ENCODE data around the gene PMF1.
"Not testable (repeated sequence)": the region's sequence is repeated elsewhere in the genome, so short reads cannot be mapped to it uniquely, and the experiment has no call there.

The PMF1 gene, protein sequence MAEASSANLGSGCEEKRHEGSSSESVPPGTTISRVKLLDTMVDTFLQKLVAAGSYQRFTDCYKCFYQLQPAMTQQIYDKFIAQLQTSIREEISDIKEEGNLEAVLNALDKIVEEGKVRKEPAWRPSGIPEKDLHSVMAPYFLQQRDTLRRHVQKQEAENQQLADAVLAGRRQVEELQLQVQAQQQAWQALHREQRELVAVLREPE

DNA sequence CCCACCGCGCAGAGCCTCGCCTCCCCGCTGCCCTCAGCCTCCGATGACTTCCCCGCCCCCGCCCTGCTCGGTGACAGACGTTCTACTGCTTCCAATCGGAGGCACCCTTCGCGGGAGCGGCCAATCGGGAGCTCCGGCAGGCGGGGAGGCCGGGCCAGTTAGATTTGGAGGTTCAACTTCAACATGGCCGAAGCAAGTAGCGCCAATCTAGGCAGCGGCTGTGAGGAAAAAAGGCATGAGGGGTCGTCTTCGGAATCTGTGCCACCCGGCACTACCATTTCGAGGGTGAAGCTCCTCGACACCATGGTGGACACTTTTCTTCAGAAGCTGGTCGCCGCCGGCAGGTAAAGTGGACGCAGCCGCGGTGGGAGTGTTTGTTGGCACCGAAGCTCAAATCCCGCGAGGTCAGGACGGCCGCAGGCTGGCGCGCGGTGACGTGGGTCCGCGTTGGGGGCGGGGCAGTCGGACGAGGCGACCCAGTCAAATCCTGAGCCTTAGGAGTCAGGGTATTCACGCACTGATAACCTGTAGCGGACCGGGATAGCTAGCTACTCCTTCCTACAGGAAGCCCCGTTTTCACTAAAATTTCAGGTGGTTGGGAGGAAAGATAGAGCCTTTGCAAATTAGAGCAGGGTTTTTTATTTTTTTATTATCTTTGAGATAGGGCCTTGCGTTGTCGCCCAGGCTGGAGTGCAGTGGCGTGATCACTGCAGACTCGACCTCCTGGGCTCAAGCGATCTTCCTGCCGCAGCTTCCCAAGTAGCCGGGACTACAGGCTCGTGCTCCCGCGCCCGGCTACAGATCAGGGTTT, at the start of gene PMF1:
TSS of gene PMF1 (plus strand) at position 175 of the 811 bp plus-strand sequence. CDS start at position 184, 9 bp downstream.
- peak; percentile 94 for DNase-seq

DNA sequence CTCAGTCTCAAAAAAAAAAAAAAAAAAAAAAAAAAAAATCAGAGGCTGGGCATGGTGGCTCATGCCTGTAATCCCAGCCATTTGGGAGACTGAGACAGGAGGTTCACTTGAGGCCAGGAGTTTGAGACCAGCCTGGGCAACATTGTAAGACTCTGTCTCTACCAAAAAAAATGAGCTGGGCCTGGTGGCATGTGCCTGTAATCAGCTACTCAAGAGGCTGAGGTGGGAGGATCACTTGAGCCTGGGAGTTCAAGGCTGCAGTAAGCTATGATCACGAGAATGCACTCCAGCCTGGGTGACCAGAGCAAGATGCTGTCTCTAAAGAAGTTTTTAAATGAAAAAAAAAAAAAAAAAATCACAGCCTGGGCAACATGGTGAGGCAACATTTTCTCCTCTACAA, 49.1 kb upstream of the PMF1 start:
- no peak for DNase-seq

DNA sequence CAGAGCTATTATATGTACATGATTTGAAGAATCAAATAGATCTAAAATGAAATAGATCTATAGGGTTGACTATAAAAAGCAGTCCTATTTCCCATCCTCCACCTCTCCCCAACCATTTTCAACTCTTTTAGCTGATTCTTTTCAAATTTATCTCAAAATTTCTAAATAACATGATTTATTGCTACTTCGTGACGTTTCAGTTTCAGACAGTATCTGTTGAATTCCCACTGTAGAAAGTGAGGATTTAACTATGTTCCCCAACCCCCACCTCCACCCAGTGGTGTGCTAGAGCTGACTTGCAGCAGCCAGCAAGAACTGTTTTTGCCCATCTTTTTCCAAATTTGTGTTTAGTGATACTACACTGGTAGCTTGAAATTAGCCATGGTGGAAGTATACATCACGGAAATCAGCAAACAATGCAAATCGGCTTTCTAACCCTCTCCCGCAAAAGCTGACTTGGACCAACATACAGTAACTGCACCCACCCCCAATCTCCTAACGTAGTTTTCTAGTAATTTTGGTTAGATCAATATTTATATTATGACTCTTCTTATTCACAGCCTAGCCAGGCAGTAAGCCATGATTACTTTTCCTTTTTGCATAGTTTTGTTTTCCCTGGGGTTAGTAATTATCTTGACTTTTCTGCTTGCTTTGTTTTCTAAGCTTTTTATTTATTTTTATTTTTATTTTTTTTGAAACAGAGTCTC, 48.5 kb upstream of the PMF1 start:
- DNase-seq: no peak

DNA sequence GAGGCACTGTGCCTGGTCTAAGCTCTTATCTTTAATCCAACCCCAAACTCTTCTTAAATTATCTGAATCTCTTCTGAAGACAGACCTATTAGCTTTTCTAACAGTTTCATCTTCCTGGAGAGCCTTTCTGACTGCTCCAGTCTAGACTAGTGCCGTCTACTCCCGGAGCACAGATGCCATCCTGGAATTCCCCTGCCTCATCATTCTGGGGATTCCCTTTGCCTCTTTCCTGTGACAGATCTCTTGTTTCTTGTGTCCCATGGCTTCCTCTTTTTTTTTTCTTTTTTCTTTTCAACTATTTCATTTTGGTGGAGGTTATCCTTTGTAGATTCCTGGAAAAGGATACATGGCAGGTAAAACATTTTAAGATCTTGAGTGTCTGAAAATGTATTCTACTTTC, 47.7 kb upstream of the PMF1 start:
- no peak for DNase-seq

DNA sequence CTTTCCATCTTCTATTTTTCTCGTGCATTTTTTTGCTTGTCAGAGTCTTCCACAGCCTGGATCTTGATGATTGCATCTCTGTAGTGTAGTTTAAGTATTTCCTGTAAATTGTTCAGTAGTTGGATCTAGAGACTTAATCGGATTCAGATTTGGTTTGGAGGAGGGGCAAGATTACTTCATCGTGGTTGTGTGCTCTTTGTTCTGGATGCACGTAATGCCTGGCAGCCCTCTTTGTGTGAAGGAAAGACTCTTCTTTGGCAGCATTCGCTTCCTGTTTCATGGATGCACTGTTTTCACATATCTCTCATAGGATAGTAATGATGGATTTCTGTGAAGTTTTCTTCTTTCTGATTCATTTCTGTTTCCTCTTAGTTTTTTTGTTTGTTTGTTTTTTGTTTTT, 45.3 kb upstream of the PMF1 start:
- DNase-seq: no peak

DNA sequence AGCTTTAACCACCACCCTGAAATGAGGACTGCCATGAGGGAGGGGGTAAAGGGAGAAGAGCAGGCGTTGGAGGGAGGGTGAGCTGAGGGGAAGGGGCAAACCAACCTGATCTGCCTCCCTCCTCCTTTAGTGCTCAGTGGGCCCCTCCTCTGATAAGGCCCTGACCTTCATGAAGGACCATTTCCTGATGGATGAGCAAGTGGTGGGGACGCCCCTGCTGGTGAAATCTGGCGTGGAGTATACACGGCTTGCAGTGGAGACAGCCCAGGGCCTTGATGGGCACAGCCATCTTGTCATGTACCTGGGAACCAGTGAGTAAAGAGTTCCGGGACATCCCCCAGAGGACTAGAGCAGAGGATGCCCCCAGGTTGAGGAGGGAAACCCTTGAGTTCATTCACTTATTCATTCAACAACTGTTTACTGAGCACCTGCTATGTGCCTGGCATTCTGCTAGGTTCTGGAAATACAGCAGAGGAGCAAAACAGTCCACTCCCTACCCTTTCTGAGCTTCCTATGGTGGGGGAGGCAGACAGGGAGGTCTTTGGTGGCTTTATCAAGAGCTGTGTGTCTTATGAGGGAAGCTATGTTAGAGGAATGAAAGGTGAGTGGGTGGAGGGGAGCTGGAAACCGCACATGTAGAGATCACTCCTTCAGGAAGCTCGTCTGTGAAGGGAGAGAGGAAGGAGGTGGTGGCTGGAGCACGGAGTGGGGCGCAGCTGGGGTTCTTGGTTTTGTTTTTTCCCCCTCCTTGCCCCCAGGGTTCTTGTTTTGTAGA, 39.9 kb upstream of the PMF1 start:
- DNase-seq: no peak

DNA sequence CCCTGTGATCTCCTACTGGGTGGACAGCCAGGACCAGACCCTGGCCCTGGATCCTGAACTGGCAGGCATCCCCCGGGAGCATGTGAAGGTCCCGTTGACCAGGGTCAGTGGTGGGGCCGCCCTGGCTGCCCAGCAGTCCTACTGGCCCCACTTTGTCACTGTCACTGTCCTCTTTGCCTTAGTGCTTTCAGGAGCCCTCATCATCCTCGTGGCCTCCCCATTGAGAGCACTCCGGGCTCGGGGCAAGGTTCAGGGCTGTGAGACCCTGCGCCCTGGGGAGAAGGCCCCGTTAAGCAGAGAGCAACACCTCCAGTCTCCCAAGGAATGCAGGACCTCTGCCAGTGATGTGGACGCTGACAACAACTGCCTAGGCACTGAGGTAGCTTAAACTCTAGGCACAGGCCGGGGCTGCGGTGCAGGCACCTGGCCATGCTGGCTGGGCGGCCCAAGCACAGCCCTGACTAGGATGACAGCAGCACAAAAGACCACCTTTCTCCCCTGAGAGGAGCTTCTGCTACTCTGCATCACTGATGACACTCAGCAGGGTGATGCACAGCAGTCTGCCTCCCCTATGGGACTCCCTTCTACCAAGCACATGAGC, 36.1 kb upstream of the PMF1 start:
- DNase-seq: no peak

DNA sequence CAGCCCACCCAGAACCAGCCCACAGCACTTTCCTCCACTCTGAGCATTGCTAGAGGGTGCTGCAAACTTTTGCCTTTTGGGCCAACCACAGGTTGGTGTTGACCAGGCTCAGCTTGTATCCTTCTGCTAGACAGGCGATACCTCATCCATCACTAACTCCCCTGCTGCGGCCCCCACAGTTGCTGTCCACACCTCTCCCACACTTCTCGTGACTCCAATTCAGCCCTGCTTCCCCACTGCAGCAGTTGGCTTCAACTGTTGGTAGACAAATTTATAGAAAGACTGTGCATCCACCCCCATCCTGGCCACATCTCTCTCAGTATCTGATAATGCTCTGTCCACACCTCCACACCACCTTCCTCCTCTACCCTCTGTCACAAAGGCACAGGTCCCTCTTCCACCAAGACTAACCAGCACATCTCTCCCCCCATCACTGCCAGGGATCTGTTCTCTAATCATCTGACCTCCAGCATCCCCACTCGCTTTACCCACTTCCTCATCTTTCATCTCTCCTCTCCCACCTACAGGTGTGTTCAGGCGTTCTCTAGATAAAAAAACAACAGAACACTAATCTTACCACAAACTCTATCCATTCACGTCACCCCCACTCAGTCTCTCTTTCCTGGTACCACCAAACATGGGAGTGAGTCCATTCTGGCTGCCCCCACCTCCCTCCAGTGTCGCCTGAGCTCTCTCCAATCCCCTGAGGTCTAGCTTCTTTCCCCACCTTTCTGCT, 34.7 kb upstream of the PMF1 start:
- DNase-seq: no peak

DNA sequence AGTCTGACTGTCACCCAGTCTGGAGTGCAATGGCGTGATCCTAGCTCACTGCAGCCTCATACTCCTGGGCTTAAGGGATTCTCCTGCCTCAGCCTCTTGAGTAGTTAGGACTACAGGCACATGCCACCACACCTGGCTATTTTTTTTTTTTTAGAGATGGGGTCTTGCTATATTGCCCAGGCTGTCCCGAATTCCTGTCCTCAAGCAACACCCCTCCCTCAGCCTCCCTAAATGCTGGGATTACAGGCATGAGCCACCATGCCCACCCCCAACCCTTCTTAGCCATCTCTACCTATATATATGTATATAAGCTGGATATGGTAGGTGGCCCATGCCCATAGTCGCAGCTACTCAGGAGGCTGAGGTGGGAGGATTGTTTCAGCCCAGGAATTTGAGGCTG, 32.3 kb upstream of the PMF1 start:
- no peak for DNase-seq

DNA sequence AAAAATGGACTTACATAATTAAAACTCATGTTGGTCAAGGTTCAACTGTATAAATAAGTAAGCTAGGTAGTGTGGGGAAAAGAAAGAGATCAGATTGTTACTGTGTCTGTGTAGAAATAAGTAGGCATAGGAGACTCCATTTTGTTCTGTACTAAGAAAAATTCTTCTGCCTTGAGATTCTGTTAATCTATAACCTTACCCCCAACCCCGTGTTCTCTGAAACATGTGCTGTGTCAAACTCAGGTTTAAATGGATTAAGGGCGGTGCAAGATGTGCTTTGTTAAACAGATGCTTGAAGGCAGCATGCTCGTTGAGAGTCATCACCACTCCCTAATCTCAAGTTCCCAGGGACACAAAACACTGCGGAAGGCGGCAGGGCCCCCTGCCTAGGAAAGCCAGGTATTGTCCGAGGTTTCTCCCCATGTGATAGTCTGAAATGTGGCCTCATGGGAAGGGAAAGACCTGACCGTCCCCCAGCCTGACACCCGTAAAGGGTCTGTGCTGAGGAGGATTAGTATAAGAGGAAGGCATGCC, 31.3 kb upstream of the PMF1 start:
- not testable (repeated sequence) for DNase-seq

DNA sequence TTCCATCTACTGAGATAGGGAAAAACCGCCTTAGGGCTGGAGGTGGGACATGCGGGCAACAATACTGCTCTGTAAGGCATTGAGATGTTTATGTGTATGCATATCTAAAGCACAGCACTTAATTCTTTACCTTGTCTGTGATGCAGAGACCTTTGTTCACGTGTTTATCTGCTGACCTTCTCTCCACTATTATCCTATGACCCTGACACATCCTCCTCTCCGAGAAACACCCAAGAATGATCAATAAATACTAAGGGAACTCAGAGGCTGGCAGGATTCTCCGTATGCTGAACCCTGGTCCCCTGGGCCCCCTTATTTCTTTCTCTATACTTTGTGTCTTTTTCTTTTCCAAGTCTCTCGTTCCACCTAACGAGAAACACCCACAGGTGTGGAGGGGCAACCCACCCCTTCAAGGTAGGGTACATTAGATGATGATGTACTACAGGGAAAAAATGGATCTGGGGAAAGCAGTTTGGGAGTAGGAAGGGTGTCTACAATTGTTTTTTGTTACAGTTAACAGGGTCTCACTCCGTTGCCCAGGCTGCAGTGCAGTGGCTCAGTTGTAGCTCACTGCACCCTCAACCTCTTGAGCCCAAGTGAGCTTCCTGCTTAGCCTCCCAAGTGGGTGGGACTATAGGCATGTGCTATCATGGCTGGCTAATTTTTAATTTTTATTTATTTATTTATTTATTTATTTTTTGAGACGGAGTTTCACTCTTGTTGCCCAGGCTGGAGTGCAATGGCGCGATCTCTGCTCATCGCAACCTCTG, 30.6 kb upstream of the PMF1 start:
- not testable (repeated sequence) for DNase-seq

DNA sequence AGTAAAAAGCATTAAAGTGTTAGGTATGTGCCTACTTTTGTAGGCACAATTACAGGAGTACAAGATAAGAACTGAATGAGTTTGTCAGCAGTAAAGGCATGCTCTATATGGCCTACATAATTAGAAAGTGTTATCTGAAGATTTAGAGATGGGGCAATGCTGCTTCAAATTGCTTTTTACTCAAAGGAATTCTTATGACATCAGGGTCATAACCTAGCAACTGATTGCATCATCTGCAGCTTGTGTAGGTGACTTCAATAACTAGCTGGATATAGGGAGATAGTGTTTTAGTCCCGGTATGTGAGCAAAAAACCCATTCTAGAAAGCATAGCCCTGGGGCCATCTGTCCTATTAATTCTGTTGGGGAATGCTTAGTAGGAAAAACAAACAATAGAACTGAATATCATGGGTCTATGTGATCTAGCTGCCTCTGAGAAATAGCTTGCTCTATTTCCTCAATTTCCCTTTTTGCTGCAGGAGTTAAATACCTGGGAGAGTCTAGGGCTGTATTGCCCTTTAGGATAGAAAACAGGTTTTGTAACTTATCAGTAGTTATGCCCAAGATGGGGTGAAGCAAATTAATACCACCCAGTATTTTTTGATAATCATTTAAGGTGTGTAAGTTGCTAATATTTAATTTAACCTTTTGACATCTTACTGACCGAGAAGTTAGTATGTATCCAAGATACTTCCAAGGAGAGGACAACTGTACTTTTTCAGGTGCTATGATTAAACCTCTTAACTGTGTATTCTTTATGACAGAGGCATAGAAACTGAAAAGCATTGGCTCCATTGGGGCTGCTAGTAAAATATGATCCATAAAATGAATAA, 26.2 kb upstream of the PMF1 start:
- DNase-seq: not testable (repeated sequence)

DNA sequence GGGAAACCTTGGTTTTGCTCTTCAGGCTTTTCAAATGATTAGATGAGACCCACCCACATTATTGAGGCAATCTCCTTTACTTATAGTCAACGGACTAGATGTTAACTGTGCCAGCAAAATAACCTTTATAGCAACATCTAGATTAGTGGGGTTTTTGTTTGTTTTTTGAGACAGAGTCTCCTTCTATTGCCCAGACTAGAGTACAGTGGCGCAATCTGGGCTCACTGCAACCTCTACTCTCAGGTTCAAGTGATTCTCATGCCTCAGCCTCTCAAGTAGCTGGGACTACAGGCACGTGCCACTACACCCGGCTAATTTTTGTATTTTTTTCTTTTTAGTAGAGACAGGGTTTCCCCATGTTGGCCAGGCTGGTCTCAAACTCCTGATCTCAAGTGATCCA, 22.5 kb upstream of the PMF1 start:
- DNase-seq: not testable (repeated sequence)

DNA sequence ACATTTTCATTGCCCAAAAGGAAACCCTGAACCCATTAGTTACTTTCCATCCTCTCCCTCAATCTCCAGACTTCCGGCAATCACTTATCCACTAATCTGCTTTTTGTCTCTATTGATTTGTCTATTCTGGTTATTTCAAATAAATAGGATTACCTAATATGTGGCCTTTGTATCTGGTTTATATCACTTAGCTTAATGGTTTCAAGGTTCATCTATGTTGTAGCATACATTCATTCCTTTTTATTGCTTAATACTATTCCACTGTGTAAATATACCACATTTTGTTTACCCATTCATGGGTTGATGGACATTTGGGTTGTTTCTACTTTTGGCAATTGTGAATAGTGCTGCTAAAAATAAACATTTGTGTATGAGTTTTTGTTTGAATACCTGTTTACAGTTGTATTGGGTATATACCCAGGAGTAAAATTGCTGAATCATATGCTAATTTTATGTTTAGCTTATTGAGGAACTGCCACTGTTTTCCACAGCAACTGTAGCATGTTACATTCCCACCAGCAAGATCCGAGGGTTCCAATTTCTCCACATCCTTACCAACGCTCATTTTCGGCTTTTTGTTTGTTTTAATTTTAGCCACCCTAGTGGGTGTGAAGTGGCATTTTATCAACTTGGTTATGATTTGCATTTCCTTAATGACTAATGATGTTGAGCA, 21.4 kb upstream of the PMF1 start:
- no peak for DNase-seq

DNA sequence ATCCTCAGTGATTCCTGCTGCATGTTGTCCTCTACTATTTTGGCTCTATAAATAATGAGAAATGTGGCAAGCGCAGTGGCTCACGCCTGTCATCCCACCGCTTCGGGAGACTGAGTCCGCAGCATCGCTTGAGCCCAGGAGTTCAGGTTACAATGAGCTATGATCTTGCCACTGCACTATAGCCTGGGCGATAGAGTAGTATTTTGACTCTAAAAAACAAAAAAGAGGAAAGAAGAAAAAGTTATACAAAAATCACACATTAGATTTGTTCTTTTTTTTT, 19.7 kb upstream of the PMF1 start:
- DNase-seq: no peak

DNA sequence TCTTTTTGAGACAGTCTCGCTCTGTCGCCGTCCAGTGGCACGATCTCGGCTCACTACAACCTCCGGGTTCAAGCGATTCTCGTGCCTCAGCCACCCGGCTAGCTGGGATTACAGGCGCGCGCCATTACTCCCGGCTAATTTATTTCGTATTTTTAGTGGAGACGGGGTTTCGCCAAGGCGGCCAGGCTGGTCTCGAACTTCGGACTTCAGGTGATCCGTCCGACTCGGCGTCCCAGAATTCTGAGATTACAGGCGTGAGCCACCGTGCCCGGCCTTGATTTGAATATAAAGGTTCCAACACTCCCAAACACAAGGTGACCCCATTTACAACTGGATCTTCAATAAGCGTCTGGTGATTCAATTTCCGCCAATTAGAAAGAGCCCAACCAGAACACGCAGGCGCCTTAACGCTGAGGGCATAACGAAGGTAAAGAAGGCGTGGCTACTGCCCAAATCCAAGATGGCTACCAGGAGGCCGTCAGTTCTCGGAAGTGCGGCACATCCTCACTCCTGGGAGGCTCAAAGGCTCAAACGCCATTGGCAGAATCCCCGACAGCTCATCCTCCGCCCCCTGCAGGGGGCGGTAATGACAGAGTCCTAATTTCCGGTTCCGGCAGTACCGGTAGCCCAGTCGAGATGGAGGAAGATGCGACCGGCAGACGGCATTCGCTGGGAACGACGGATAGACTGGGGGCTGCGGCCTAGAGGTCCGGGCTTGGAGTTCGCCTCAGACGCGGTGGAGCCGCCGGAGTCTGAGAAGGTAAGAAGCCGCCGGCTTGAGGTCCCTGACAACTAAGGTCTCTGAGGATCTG, 19.1 kb upstream of the PMF1 start, which contains the start of gene SLC25A44:
TSS of gene SLC25A44 (plus strand) at position 617 of the 812 bp plus-strand sequence. CDS start 5,744 bp downstream, outside the sequence.
- peak; percentile 98 for DNase-seq

DNA sequence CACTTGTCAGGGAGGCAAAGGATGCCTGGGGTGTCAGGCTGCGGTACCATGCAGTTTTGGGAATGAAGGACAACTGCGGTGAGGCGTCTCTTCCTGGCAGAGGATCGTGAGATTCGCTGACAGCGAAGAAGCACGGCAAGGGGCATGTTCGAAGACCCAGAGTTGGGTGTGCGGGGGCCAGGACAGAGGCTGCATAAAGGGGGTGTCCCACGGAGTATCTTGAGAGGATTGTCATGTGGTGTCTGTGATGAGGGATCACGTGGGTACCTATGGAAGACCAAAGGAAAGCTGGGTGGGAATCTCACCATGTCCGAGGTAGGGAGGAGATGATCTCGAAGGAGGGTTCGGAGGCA, 18.5 kb upstream of the PMF1 start:
- DNase-seq: no peak

DNA sequence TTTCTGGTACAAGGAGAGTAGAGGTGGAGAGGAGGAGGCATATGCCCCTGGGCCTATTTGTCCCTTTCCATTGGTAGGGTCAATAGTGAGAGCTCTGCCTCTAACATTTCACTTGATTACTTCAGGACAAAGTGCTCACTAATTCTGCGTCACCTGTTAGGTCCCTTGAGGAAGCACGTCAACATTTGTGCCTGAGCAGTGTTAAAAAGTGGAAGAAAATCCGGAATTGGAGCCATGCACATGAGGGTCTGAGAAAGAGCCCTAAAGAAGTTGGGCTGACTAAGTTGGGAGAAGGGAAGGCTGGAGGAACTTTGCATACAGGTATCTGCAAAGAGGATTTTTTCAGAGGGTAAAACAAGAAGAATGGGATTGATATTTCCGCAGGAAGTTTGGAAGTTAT, 17.0 kb upstream of the PMF1 start:
- DNase-seq: no peak

DNA sequence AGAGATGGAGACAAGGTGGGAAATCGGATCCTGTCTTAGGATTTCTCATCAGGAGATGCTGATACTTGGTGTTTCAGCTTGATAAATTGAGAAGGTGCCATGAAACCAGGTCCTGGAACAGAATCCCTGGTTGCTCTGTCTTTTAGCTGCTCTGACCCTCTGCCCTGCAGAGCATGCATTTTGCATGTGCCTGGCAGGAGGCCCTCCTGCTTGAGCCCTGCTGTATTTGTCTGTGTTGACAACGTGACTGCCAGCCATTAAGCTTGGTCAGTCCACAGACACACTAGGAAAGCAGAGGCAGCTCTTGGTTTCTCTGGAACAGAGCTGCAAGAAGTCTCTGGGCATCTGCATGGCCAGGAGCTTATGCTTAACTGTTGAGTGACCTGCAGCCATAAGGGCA, 16.4 kb upstream of the PMF1 start:
- DNase-seq: no peak
